ENCODE results near the gene CST3. TPM values are rescaled to one million over a fixed set of nuclear protein-coding genes. Genes with fewer than 3 reads are reported as not detected.

Gene CST3, protein sequence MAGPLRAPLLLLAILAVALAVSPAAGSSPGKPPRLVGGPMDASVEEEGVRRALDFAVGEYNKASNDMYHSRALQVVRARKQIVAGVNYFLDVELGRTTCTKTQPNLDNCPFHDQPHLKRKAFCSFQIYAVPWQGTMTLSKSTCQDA
- 81.8 and 138 TPM in 2 replicates for total RNA-seq

GRCh38 chr20:23637282-23638221, at the start of gene CST3:
TSS of gene CST3 (minus strand) at chr20:23637955. CDS start at chr20:23637862, 93 bp downstream.

DNA sequence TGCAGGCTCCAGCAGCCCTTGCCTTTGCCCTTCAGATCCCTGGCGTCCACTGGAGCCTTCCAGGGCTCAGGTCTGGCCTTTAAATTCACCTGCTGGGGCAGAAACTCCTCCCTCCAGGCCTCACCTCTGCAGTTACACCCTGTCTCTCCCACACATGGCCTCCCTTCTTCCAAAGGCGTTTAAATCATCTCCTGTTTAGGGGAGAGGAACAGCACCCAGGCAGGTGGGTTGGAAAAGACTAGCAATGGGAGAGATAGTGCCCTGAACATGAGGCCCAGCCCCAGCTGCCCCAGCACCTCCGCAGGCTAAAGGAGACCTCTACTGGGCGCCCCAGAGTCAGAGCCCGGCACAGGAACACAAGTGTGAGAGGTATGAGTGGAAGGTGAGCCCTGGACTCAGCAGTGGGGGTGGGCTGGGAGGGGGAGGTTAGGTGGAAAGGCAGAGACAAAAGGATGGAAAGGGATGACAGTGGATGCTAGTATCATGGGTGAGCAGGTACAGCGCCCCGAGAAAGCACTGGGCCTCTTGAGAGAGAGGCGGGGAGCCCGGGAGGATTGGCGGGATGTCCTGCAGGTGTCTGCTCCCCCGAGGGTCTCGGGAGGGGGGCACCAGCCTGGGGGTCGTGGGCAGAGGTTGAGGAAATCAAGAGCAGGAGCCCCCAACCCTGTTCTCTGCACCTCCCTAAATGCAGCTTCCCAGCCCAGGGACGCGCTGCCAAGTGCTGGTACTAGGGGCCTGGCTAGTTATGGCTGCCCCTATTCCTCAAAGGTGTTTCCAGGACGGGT, 31.7 kb downstream of the CST3 start, which contains the start of gene CST9:
TSS of gene CST9 (minus strand) at position 51 of the 785 bp plus-strand sequence. CDS start 53 bp downstream, outside the sequence.

Other genes with a start within 250 kb of the CST3 start
- 2.9 and 17.2 TPM in 2 replicates for gene NAPB, start 216.5 kb downstream of the CST3 start, total RNA-seq
- not detected in 2 replicates for gene CSTL1, start 198.3 kb downstream of the CST3 start, total RNA-seq
- not detected in 2 replicates for gene CST11, start 185.1 kb downstream of the CST3 start, total RNA-seq
- not detected in 2 replicates for gene CST8, start 146.8 kb downstream of the CST3 start, total RNA-seq
- not detected in 2 replicates for gene CST9L, start 69.5 kb downstream of the CST3 start, total RNA-seq
- gene CST9, start 32.0 kb downstream of the CST3 start, total RNA-seq = not detected in 2 replicates
- gene CST4, start 51.1 kb upstream of the CST3 start, total RNA-seq = not detected in 2 replicates
- gene CST1, start 113.0 kb upstream of the CST3 start, total RNA-seq = 6.2 TPM in 1 of 2 replicates, not detected in the other
- gene CST2, start 188.8 kb upstream of the CST3 start, total RNA-seq = not detected in 2 replicates
- not detected in 2 replicates for gene CST5, start 241.8 kb upstream of the CST3 start, total RNA-seq

Measured in epithelial cell of umbilical artery (primary cell).